IPS DF 6.9 (cell line): Measurements from ENCODE around the gene CKAP4.

Source experiments
- DNase-seq: peaks from one replicate; pipeline ENCODE4 v3.0.0-alpha.2; 2013; ENCODE audit warnings: low read depth, low spot score
- H3K27ac ChIP-seq: one replicate; pipeline ENCODE4 v1.5.1; 2013; ENCODE audit warnings: low read length, control low read depth
- H3K27me3 ChIP-seq: 2 replicates; pipeline ENCODE4 v1.6.1; 2013; ENCODE audit warnings: mild to moderate bottlenecking, low read length; ENCODE audit not compliant: control insufficient read depth, insufficient read depth
- H3K36me3 ChIP-seq: 2 replicates; pipeline ENCODE4 v1.6.1; 2013; ENCODE audit warnings: low read length; ENCODE audit not compliant: control insufficient read depth, insufficient read depth
- H3K4me1 ChIP-seq: 2 replicates; pipeline ENCODE4 v1.6.1; 2013; ENCODE audit warnings: low read length; ENCODE audit not compliant: control insufficient read depth, insufficient read depth
- H3K4me3 ChIP-seq: 2 replicates; pipeline ENCODE4 v1.5.1; 2013; ENCODE audit warnings: mild to moderate bottlenecking, low read length
- H3K9me3 ChIP-seq: 2 replicates; pipeline ENCODE4 v1.6.1; 2013; ENCODE audit warnings: low read length, inconsistent platforms; ENCODE audit not compliant: control insufficient read depth, insufficient read depth
- WGBS: extraction: QIAGEN DNeasy Blood & Tissue Kit; methylation state at CpG from one replicate; pipeline ENCODE4 v1.1.7; 2013; ENCODE audit warnings: mixed read lengths, missing lambda C conversion rate; ENCODE audit not compliant: insufficient read length, insufficient coverage; 5-methylcytosine and 5-hydroxymethylcytosine counted together

Gene CKAP4

GRCh38 chr12:106239951-106240335, 7.9 kb downstream of the CKAP4 start:
- no peaks in the 10 kb centered on the region for H3K9me3 ChIP-seq
- DNase-seq: no peak
- no peaks in the 10 kb centered on the region; the same call in 1 of the 2 replicates for H3K4me1 ChIP-seq
- H3K4me3 ChIP-seq: no peak overlapping the region
- peaks cover 18% of the 10 kb centered on the region for H3K36me3 ChIP-seq
- H3K27ac ChIP-seq: no peak overlapping the region
- no CpG with 5 or more reads among the region's 12 CpGs for WGBS
- H3K27me3 ChIP-seq: no peaks in the 10 kb centered on the region

- Histone ChIP-seq H3K27me3 (no peaks in the 10 kb centered on the region), H3K9me3 (no peaks in the 10 kb centered on the region), H3K4me3 (no peak overlapping the region), H3K36me3 (peaks cover 18% of the 10 kb centered on the region), H3K27ac (no peak overlapping the region), H3K4me1 (no peaks in the 10 kb centered on the region; the same call in 1 of the 2 replicates)
- no CpG with 5 or more reads among the region's 37 CpGs for WGBS
- no peak for DNase-seq
Observed at GRCh38 chr12:106239241-106239950, 8.4 kb downstream of the CKAP4 start.

- no peak for DNase-seq
- H3K9me3 ChIP-seq: no peaks in the 10 kb centered on the region
- no peak overlapping the region for H3K27ac ChIP-seq
- peaks cover 18% of the 10 kb centered on the region for H3K36me3 ChIP-seq
- no peak overlapping the region for H3K4me3 ChIP-seq
- no CpG with 5 or more reads among the region's 11 CpGs for WGBS
- H3K27me3 ChIP-seq: no peaks in the 10 kb centered on the region
- no peaks in the 10 kb centered on the region; the same call in 1 of the 2 replicates for H3K4me1 ChIP-seq
Observed at GRCh38 chr12:106238146-106238545, 9.7 kb downstream of the CKAP4 start.

- no peak for DNase-seq
- Histone ChIP-seq H3K27me3 (no peaks in the 10 kb centered on the region), H3K4me1 (no peaks in the 10 kb centered on the region; the same call in 1 of the 2 replicates), H3K27ac (no peak overlapping the region), H3K9me3 (no peaks in the 10 kb centered on the region), H3K4me3 (no peak overlapping the region), H3K36me3 (peaks cover 15% of the 10 kb centered on the region)
- WGBS: no CpG with 5 or more reads among the region's 1 CpG
Observed at GRCh38 chr12:106235770-106236169, 12.1 kb downstream of the CKAP4 start.

DNA sequence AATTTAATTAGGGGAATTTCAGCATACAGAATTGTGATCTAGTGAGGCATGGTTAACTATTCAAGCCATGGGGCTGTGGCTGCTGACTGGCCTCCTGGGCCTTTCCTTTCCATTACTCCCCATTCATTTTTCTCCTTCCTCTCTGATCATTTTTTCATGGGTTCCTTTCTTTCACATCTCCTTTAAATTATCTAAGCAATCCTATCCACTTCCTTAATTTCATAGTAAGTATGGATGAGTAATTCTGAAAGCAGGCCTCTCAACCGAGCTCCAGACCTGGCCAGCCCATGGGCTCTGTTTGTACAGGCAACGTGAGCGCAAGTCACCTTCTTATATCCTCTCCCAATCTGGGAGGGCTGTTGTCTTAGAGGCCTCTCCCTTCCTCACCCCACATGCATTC, 13.4 kb downstream of the CKAP4 start:
- no peak overlapping the region for H3K27ac ChIP-seq

GRCh38 chr12:106233011-106233410, 14.8 kb downstream of the CKAP4 start:
- no CpG with 5 or more reads among the region's 26 CpGs for WGBS
- Histone ChIP-seq H3K9me3 (no peaks in the 10 kb centered on the region), H3K4me1 (no peaks in the 10 kb centered on the region), H3K27me3 (no peaks in the 10 kb centered on the region), H3K4me3 (no peak overlapping the region; the same call in 1 of the 2 replicates), H3K36me3 (no peaks in the 10 kb centered on the region), H3K27ac (no peak overlapping the region)
- DNase-seq: no peak

More for the DNA sequence above, 13.4 kb downstream of the CKAP4 start:
- Histone ChIP-seq H3K4me1 (no peaks in the 10 kb centered on the region; the same call in 1 of the 2 replicates), H3K9me3 (no peaks in the 10 kb centered on the region), H3K27me3 (no peaks in the 10 kb centered on the region), H3K4me3 (no peak overlapping the region), H3K36me3 (peaks cover 8% of the 10 kb centered on the region)
- no CpG with 5 or more reads among the region's 3 CpGs for WGBS
- DNase-seq: no peak

- DNase-seq: no peak
- H3K4me1 ChIP-seq: no peaks in the 10 kb centered on the region
- H3K9me3 ChIP-seq: no peaks in the 10 kb centered on the region
- H3K27me3 ChIP-seq: no peaks in the 10 kb centered on the region
- H3K27ac ChIP-seq: no peak overlapping the region
- WGBS: no CpG with 5 or more reads among the region's 12 CpGs
- no peaks in the 10 kb centered on the region for H3K36me3 ChIP-seq
- no peak overlapping the region for H3K4me3 ChIP-seq
Observed at GRCh38 chr12:106229036-106229591, 18.7 kb downstream of the CKAP4 start.

GRCh38 chr12:106228320-106228710, 19.5 kb downstream of the CKAP4 start:
- Histone ChIP-seq H3K27me3 (no peaks in the 10 kb centered on the region), H3K9me3 (no peaks in the 10 kb centered on the region), H3K27ac (no peak overlapping the region), H3K36me3 (no peaks in the 10 kb centered on the region), H3K4me3 (no peak overlapping the region), H3K4me1 (no peaks in the 10 kb centered on the region)
- DNase-seq: no peak
- WGBS: no CpG with 5 or more reads among the region's 7 CpGs

GRCh38 chr12:106227641-106228319, 20.0 kb downstream of the CKAP4 start:
- H3K36me3 ChIP-seq: no peaks in the 10 kb centered on the region
- no peaks in the 10 kb centered on the region for H3K4me1 ChIP-seq
- no peak overlapping the region for H3K27ac ChIP-seq
- no CpG with 5 or more reads among the region's 8 CpGs for WGBS
- H3K4me3 ChIP-seq: no peak overlapping the region
- no peaks in the 10 kb centered on the region for H3K27me3 ChIP-seq
- DNase-seq: no peak
- no peaks in the 10 kb centered on the region for H3K9me3 ChIP-seq

DNA sequence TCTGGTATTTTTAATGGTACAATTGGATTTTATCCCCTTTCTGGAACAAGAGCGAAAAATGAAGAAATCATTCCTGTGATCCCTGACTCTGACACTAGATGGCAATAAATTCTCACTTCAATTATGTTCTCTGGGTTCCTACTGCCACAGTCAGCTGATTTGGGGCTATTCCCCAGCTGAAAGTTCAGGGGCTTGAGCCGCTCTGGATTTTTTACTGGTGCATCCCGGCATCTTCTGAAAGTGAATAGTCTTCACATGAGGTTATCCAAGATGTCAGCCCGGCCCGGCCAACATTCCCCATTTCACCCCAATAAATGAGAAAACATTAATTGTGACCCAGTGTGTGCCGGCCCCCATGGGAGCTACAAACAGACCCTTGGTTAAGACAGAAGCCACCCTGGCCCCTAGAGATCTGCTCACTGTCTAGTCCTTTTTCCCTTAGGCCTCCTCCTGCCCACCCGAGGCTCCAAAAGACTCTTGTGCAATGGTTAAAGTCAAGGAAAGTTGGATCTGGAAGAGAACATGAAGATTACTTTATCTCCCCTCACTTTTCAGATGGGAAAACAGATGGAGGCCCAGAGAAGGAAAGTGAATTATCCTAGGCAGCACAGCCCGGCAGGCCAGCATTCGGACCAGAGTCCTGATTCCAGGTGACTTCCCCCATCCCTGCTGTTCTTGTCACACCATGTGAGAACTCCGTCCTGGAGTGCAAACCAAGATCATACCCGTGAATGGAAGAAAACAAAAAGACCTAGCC, 20.8 kb downstream of the CKAP4 start:
- no peak overlapping the region for H3K27ac ChIP-seq
- H3K9me3 ChIP-seq: no peaks in the 10 kb centered on the region
- DNase-seq: no peak
- H3K4me3 ChIP-seq: no peak overlapping the region
- no peaks in the 10 kb centered on the region for H3K4me1 ChIP-seq
- WGBS: no CpG with 5 or more reads among the region's 11 CpGs
- no peaks in the 10 kb centered on the region for H3K27me3 ChIP-seq
- H3K36me3 ChIP-seq: no peaks in the 10 kb centered on the region
